Heart right ventricle (tissue), 16 donors: ENCODE data around the gene COPB2. TPM values are rescaled to one million over a fixed set of nuclear protein-coding genes. Genes with fewer than 3 reads are reported as not detected.

ENCODE experiments used
- ATAC-seq, 8 donors: fragments of 200-7000 bp; cut with Tn5 transposase; one replicate each; pipeline ENCODE4 v1.9.1; 2020; ENCODE audit warnings: mild to moderate bottlenecking in 8 of 8, moderate library complexity in 8 of 8, moderate number of reproducible peaks in 1 of 8
- DNase-seq, 2 donors: peaks; one replicate each; pipeline ENCODE4 v3.0.0-alpha.2; 2020
- H3K27ac ChIP-seq, 10 donors: fragments of 200-600 bp; sonication (generic) in 2 of 10; one replicate each; pipeline versions ENCODE4 v1.5.0 to v1.8.0; 2020 to 2022; ENCODE audit warnings: mild to moderate bottlenecking in 3 of 10
- H3K27me3 ChIP-seq, 7 donors: fragments of 200-600 bp; one replicate each; pipeline ENCODE4 v1.8.0; 2021 to 2022; ENCODE audit warnings: mild to moderate bottlenecking in 2 of 7
- H3K36me3 ChIP-seq, 9 donors: fragments of 200-600 bp; sonication (generic) in 1 of 9; one replicate each; pipeline versions ENCODE4 v1.5.0 to v1.8.0; 2020 to 2022; ENCODE audit warnings: mild to moderate bottlenecking in 2 of 9
- H3K4me1 ChIP-seq, 9 donors: fragments of 200-600 bp; sonication (generic) in 1 of 9; one replicate each; pipeline versions ENCODE4 v1.5.0 to v1.8.0; 2020 to 2022; ENCODE audit warnings: mild to moderate bottlenecking in 4 of 9
- H3K4me3 ChIP-seq, 10 donors: fragments of 200-600 bp; sonication (generic) in 2 of 10; one replicate each; pipeline versions ENCODE4 v1.5.0 to v1.8.0; 2020 to 2022; ENCODE audit warnings: mild to moderate bottlenecking in 7 of 10, moderate library complexity in 2 of 10
- H3K9me3 ChIP-seq, 11 donors: fragments of 200-600 bp in 10 of 11; sonication (generic) in 2 of 11; one replicate each; pipeline versions ENCODE4 v1.5.0 to v1.8.0; 2013 to 2022; ENCODE audit warnings: mild to moderate bottlenecking in 2 of 11, control low read depth in 1 of 11, moderate library complexity in 1 of 11
- WGBS, 2 donors: extraction: QIAGEN DNeasy Blood & Tissue Kit; methylation state at CpG; one replicate each; pipeline ENCODE4 v1.1.7; 2013; ENCODE audit warnings: inconsistent platforms in 1 of 2; 5-methylcytosine and 5-hydroxymethylcytosine counted together
- intact Hi-C, 10 donors: fragments of 100-400 bp; cut with DNase I; formaldehyde crosslinking; loops; one replicate each; pipeline versions ENCODE4 v1.11.1 to v1.14.2; 2022
- polyA plus RNA-seq, 2 donors: library from polyadenylated mRNA; stranded (reverse); fragments of 200-250 nt; gene quantifications; one replicate each; pipeline ENCODE4 v1.2.3, GENCODE V29; 2013
- total RNA-seq, 10 donors: library from RNA; stranded (reverse); fragmentation: NEBNext Ultra II Directional in 3 of 10; extraction: Animal tissue kit (Norgen Biotek cat#: 25700) in 3 of 10; gene quantifications; one replicate each; pipeline versions ENCODE4 v1.2.1 to v1.2.4, GENCODE V29; 2021 to 2023
- TF ChIP-seq, protein P1 (sequence below), 9 donors: fragments of 200-600 bp; sonication (generic) in 2 of 9; IDR thresholded peaks; one replicate each; pipeline versions ENCODE4 v1.5.0 to v1.8.0; 2021 to 2022; ENCODE audit warnings: antibody characterized with exemption in 9 of 9, mild to moderate bottlenecking in 5 of 9, moderate library complexity in 1 of 9
- donor health status: Arrhythmogenic right ventricular cardiomyopathy.
- donor health status: ischemic (EF 13 %, LVEDD 7.1; RV severe dilation, severe dysfunction).
- donor health status: healthy with polysubstance abuse.
- donor health status: DM: no; HTN: yes; CAD: no.
- donor health status: DM: no; HTN: no; CAD: no.
- donor health status: ischemic (EF 25% LVEDD 6.9; RV normal size, moderate dysfunction).
- donor health status: ischemic (EF 25% LVEDD 5.7; RV mildly dilated, moderate dysfunction).
- donor health status: healthy.
- donor health status: DM: yes; HTN: yes; CAD: no.
- donor health status: Ischemic cardiomyopathy.
- donor health status: ischemic (EF 35%, LVEDD 5.7; RV mildly dilated, moderate dysfunction).
- donor health status: nonischemic (EF 11% LVEDD 7.7; RV severe dilation, severe dysfunction).
- donor health status: DM: yes; HTN: yes; CAD: no.
- donor health status: PGD.
- donor health status: ischemic (EF 29% LVEDD 5.4; RV normal size, mild dysfunction).
- donor health status: nonischemic (EF 23%, LVEDD 6.1; RV moderate dilation, normal function).

The COPB2 gene
- total and polyA plus RNA-seq, 12 donors: 15.4 to 79.7 (median 65.2) TPM

DNA sequence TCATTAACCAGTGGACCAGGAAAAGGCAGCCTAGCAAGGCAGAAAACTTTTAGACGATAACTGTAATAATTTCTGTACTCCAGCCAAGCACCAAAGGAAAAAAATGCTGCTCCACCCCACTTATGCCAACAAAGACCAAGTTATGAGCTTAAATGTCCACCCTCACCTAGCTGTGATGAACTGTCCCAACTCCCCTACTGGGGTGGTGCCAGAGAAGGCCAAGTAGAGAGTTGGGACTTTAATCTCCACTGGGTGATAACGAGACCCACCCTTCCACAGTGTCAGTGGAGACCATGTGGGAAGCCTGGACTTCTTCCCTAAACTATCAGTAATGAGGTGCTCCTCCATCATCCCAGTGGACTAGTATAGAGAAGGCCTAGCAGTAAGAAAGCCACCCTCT lies 33.8 kb upstream of the COPB2 start:
- WGBS, 2 donors: 70 to 75% methylated on average over 2 of the region's 2 CpGs
- Histone ChIP-seq H3K4me3 (no peak overlapping the region), H3K9me3 (no peaks in the 10 kb centered on the region), H3K4me1 (peaks cover 0 to 15% (median 0%) of the 10 kb centered on the region in 9 donors), H3K27ac (no peak overlapping the region), H3K27me3 (no peaks in the 10 kb centered on the region), H3K36me3 (peaks cover 0 to 37% (median 0%) of the 10 kb centered on the region in 9 donors)
- ATAC-seq: peak in 1 of 8 donors; percentile 19
- intact Hi-C loops: loop anchor here in 8 of 10 donors (10.0 kb wide), 2 partner anchors 512 to 1442 kb away; partner anchors contain the start of gene CLSTN2 (in 6 of the 8)
- no peak for DNase-seq
- TF ChIP-seq, protein P1, sequence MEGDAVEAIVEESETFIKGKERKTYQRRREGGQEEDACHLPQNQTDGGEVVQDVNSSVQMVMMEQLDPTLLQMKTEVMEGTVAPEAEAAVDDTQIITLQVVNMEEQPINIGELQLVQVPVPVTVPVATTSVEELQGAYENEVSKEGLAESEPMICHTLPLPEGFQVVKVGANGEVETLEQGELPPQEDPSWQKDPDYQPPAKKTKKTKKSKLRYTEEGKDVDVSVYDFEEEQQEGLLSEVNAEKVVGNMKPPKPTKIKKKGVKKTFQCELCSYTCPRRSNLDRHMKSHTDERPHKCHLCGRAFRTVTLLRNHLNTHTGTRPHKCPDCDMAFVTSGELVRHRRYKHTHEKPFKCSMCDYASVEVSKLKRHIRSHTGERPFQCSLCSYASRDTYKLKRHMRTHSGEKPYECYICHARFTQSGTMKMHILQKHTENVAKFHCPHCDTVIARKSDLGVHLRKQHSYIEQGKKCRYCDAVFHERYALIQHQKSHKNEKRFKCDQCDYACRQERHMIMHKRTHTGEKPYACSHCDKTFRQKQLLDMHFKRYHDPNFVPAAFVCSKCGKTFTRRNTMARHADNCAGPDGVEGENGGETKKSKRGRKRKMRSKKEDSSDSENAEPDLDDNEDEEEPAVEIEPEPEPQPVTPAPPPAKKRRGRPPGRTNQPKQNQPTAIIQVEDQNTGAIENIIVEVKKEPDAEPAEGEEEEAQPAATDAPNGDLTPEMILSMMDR (IDR thresholded peaks at IDR 0.05): no peak

DNA sequence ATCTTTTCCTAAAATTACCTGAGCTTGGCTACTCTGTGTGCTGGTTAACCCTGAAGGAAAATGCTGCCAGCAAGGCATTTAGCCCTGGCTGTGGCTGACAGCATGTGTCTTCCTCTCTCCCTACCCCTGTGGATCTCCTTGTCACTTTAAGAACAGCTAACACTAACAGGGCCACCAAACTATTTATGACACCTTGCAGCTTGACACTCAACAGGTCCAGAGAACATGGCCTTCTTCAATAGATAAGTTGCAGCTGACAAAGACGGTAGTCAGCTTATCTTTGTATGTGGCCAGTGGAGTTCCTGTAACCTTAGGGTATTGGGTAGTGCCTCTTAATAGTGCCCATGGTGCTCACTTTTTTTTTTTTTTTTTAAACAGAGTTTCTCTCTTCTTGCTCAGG lies 32.0 kb upstream of the COPB2 start:
- no peaks in the 10 kb centered on the region for H3K27me3 ChIP-seq
- intact Hi-C loops: loop anchor here in 8 of 10 donors (10.0 kb wide), 2 partner anchors 513 to 1443 kb away; partner anchors contain the start of gene CLSTN2 (in 6 of the 8)
- WGBS, 2 donors: 38 to 52% methylated on average over 1 of the region's 1 CpG
- DNase-seq: no peak
- H3K4me1 ChIP-seq: peaks cover 0 to 15% (median 0%) of the 10 kb centered on the region in 9 donors
- H3K36me3 ChIP-seq: peaks cover 0 to 37% (median 0%) of the 10 kb centered on the region in 9 donors
- peak overlapping the region in 1 of 10 donors; percentile 19 for H3K27ac ChIP-seq
- no peak overlapping the region for H3K4me3 ChIP-seq
- TF ChIP-seq, protein P1 (IDR thresholded peaks at IDR 0.05): no peak
- peak in 6 of 8 donors; percentile 63 to 87 (median 80) for ATAC-seq
- peaks cover 0 to 14% (median 6%) of the 10 kb centered on the region in 11 donors for H3K9me3 ChIP-seq

DNA sequence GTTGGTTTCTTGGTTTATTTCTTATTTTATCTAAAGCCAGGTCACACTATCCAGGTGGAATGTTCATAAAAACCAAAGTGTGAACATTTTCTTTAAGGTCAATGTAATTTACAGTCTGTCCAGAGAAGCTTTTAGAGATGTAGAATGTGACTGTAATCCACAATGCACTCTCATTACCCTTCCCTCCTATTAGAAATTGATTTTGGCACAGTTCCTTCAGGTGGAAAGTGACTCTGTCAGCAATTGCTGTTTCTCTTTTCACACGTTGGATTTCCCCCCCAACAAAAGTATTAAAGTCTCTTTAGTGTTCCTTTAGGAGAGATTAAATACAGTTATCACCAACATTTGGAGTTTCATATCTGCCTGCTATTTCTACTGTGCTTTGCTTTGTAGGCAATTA lies 31.6 kb upstream of the COPB2 start:
- H3K36me3 ChIP-seq: peaks cover 0 to 34% (median 0%) of the 10 kb centered on the region in 9 donors
- intact Hi-C loops: loop anchor here in 8 of 10 donors (10.0 kb wide), 2 partner anchors 514 to 1444 kb away; partner anchors contain the start of gene CLSTN2 (in 6 of the 8)
- peaks cover 0 to 15% (median 0%) of the 10 kb centered on the region in 9 donors for H3K4me1 ChIP-seq
- TF ChIP-seq, protein P1 (IDR thresholded peaks at IDR 0.05): no peak
- no peaks in the 10 kb centered on the region for H3K27me3 ChIP-seq
- peaks cover 0 to 18% (median 6%) of the 10 kb centered on the region in 11 donors for H3K9me3 ChIP-seq
- H3K27ac ChIP-seq: peak overlapping the region in 1 of 10 donors; percentile 19
- ATAC-seq (no peak), DNase-seq (no peak)
- 14 to 41% methylated on average over 1 of the region's 1 CpG for WGBS, 2 donors
- no peak overlapping the region for H3K4me3 ChIP-seq

DNA sequence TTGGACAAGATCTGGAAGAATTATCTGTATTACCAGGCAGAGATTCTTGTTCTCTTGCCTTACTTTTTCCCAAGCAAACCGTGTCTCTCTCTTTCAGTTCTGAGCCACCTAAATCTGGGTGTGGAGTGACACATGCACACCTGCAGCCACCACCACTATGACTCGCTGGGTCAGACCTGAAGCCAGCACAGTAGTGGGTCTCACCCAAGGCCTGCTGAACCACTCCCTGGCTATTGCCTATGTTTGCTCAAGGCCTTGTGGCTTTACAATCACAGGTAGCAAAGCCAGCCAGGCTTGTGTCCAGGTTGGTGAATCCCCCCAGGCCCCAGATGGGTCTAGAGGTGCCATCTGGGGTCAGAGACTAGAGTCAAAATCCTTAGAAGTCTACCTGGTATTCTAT lies 28.7 kb upstream of the COPB2 start:
- DNase-seq (no peak), ATAC-seq (no peak)
- H3K27me3 ChIP-seq: no peaks in the 10 kb centered on the region
- intact Hi-C loops: no loop called here
- H3K9me3 ChIP-seq: peaks cover 0 to 43% (median 20%) of the 10 kb centered on the region in 11 donors
- TF ChIP-seq, protein P1 (IDR thresholded peaks at IDR 0.05): no peak
- WGBS, 2 donors: 96% methylated on average over 2 of the region's 2 CpGs
- H3K36me3 ChIP-seq: peaks cover 0 to 6% (median 0%) of the 10 kb centered on the region in 9 donors
- H3K4me3 ChIP-seq: no peak overlapping the region
- H3K27ac ChIP-seq: no peak overlapping the region
- peaks cover 0 to 15% (median 0%) of the 10 kb centered on the region in 9 donors for H3K4me1 ChIP-seq
